Fibroblast of skin of scalp (primary cell): ENCODE measurements around the gene MTNR1B. TPM values are rescaled to one million over a fixed set of nuclear protein-coding genes. Genes with fewer than 3 reads are reported as not detected.

ENCODE experiments used
- DNase-seq: peaks from one replicate; pipeline ENCODE4 v3.0.0-alpha.2; 2013
- polyA plus RNA-seq, 2 experiments: library from polyadenylated mRNA; unstranded; fragments of 120-200 nt; gene quantifications; one replicate each; pipeline ENCODE4 v1.2.1, GENCODE V29; 2013; ENCODE audit not compliant: insufficient read length in 2 of 2

The MTNR1B gene
- polyA plus RNA-seq (2013, experiment 1 of 2; ENCODE audit: insufficient read length), result not detected
- not detected for polyA plus RNA-seq (2013, experiment 2 of 2; ENCODE audit: insufficient read length)

DNA sequence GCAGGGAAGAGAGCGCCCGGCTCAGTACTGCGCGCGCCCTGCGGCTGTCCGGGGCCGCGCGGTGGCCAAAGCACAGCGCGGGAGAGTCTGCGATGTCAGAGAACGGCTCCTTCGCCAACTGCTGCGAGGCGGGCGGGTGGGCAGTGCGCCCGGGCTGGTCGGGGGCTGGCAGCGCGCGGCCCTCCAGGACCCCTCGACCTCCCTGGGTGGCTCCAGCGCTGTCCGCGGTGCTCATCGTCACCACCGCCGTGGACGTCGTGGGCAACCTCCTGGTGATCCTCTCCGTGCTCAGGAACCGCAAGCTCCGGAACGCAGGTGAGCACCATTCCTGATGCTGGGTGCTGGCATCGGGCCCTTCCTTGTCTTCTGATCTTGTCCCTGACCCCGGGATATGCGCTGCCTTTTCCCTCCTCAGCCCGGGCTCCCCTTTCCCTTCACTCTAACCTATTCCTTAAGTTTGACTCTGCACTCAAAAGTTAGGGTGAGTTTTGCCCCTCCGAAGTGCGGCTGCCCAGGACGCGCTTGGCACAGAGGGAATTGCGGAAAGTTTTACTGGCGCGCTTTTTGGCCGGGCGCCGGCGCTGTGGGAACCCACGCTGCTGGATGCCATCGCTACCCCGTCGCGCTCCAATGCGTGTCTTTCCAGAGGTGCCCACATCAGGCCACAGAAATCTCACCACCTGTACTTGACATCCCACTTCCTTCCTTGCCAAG lies at the start of gene MTNR1B:
Gene MTNR1B, plus strand, starts transcription at position 18 of the 714 bp plus-strand sequence. Its CDS starts 75 bp downstream, at position 93.
- no peak for DNase-seq

DNA sequence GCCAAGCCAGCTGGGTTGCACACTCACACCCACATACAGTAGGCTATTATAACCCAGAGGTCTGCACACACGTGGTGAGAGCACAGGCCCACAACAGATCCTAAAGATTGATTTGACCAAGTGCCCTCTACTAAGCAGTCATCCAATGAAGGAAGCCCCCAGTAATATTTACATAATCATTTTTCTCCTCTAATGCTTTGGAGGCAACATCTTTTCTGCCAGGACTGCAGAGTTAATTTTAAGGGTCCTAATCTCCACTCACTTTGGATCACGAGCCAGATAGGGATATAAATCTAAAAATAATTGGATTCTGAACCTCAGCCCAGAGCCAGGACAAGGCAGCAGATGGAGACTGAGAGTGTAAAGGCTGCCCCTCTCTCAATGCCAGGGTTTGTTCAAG lies 49.1 kb upstream of the MTNR1B start:
- DNase-seq, result no peak

DNA sequence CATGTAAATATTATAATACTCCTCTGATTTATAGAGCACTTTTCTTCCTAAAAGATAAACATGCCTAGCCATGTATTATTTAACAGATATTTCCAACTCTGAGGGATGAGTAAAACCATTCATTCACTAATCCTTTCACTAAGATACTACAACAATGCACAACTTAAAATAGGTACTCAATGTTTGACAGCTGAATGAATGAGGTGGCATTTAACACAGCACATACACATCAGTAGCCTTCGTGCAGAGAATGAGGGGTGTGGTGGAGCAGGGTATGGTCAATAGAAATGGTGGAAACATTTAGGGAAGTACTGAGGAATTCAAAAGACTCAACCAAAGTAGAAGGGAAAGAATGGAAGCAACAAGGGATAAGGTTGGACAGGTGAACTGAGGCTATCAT lies 46.7 kb upstream of the MTNR1B start:
- no peak for DNase-seq

DNA sequence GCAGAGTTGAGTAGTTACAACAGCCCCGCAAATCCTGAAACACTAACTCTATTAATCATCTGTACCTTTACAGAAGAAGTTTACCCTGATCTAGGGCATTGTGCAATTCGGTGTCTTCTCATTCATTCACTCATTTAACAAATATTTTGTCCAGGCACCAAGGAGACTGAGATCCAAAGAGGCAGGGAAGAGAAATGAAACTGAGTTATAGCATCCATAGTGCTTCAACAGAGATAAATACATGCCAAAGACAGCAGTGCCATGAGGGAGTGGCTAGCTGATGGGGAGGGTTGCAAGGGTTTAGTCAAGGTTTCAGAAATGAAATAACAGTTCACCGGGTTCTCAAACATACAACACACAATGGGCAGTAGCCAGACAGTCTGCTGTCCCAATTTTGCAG lies 40.2 kb upstream of the MTNR1B start:
- DNase-seq, result no peak

DNA sequence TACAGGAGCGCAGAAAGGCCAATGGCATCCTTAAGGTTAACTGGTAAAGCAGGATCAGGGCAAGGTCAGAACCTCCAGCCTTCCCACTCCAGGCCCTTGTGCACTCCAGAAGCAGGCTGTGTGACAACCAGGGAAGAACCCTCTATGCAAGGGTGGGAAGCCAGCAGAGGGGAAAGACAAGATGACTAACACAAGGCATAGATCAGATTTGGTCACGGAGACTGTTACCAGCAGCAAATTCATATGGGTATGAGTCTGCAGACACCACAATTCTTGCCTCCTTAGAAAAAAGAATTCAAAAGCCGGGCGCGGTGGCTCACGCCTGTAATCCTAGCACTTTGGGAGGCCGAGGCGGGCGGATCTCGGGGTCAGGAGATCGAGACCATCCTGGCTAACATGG lies 39.8 kb upstream of the MTNR1B start:
- no peak for DNase-seq

DNA sequence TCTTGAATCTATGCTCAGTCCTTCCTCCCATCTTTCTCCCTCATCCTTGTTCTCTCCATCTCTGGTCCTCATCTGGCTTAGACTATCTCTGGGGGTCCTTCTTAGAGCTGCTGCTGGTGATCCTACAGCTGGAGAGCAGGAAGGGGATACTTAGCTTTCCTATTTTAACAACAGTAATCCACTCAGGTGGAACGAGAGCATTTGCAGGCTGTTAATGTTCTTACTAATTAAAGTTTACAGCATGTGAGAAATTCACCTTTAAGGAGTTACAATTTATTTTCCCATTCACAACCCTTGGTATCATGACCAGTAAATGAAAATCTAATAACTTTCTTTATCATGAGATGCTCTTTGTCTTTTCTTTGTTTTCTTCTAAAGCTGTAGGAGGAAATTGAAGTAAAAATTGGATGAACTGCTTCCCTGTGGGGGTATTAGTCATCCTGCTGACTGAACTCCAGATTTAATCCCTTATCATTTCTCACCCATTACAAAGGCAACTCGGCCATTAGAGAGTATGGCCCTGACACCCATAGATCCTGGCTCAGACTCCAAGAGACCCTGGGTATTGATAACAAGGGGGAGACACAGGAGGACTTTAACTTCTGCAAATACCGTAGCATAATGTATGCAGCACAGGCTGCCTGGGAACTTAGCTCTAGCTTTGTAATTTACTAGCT lies 37.6 kb upstream of the MTNR1B start:
- no peak for DNase-seq

DNA sequence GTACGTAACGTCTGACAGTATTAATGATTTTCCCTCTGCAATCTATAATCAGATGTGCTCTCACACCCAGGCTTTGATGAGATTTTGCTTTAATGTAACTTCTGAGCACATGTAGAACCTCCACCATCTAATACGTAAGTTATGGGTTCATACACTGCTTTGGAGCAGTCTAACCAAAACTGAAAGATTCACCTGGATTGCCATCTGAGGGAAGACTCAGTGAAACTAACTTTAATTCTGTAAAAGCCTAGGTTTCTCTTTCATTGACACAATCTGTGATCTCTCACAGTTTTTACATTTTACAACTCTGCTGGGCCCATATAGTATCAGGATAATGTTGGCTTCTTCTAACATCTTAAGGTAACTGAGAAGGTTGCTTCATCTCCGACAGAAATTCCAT lies 30.1 kb upstream of the MTNR1B start:
- DNase-seq, result no peak

DNA sequence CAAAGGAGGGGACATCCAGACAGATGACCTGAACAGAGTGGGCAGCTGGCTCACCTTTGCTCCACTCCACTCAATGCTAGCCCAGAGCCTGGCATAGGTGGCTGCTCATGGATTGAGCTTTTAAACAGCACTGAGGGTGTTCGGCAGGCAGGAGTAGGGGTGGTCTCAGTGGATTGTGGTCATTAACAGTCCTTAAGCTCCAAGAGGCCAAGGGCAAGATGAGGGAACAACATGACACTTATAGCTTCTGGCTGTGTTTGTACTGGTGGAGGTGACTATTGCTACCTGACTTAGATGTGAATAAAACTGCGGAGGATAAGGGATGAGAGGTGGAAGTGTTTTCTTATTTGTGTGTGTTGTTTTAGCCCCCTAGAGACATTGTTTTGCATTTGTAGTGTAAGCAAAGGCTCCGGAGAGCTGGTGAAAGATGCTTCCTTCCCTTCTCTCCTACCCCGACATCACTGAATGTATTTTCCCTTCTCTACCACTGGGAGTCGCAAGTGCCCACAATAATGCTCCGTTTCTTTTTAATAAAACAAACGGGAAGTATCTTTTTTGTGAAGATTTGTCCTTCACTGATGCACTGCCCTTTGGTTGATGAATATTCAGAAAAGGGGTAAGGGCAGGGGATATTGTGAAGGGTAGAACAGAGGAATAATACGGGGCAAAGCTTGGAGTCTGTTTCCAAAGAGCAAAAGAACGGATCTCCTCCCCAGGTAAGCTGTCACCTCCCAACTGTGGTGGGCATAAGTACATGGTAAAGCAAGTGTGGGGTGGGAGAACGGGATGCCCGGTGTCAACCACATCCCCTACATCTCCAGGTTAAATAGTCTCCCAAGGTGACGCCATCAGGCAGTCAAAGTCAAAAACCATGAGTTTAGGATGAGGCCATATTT lies 27.5 kb upstream of the MTNR1B start:
- peak; percentile 59 for DNase-seq

DNA sequence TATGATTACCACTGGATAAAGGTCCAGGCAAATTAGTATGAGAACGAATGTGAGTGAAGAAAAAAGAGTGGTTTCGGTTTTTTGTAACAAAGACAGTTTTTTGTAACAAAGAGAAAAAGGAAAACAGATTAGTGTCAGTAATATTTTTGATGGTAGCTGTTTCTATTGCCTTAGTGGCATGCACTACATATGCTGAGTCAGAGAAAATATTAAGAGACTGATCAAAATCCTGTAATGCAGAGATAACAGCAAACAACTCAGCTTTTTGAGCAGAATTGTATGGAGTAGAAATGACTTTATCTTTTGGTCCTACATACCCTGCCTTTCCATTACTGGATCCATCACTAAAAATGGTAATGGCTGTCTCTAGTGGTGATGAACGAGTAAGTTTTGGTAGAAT lies 22.7 kb upstream of the MTNR1B start:
- DNase-seq, result no peak

DNA sequence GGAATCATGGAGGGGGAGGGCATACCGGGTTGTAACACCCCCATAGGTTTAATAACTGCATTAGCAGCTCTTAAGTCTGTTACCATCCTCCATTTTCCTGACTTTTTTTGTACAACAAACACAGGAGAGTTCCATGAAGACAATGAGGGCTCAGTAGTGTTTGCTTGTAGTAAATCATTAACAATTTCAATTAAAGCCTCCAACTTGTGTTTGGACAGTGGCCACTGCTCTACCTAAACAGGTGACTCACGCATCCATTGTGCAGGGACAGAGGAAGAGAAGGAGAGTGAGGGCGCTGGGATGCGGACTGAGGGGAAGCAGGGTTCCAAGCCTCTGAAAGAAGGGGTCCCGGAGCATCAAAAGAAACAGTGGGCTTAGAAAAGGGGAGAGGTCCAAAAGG lies 21.3 kb upstream of the MTNR1B start:
- no peak for DNase-seq

DNA sequence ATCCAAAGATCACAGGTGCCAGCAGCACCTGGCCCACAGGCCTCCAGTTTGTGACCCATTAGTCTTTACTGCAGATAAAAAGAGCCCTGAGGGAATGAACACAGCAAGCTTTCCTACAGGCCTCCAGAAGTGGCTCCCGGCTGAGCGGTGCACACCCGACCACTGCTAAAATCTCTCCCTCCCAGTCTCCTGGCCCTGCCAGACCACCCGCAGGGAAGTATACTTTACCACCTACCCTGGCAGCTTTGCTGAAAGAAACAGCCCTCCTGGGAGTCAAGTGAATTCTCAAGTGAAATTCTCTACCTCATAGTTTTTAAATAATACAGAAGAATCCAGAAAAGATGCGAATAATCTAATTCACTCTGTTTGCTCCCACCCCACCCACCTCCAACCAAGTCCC lies 15.4 kb upstream of the MTNR1B start:
- DNase-seq, result no peak

DNA sequence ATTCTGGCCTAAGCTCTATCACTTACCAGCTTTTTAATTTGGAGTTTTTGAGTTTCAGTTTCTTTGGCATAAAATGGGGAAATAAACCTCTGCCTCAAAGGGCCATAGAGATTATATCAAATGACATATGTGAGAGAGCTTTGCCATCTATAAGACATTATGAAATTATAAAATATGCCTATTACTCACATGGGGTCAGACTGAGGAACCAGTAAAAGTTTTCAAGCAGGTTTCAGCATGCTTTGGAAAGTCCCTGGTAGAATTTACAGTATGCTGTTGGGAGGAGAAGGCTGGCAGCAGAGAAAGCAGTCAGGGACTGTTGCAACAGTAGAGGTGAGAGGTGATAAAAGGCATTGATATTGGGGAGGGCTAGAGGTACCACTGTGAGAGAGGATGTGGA lies 13.6 kb upstream of the MTNR1B start:
- no peak for DNase-seq

DNA sequence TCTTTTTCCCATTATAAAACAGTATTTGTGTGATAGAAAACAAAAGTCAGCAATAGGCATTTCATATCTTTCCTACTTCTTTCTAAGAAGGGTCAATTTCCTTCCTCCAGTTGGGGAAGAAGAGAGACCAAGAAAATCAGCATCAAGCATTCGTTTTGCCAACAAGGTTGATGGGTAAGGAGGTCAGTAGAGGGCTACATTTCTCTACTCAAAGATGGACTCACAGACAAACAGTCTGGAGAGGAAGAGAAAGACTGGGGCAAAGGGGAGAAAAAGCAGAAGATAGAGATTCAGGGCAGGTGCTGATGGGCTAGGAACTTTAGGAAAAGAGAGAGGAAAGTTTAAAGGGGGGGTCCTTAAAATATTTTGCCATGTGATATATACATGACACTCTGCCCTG lies 8.6 kb upstream of the MTNR1B start:
- no peak for DNase-seq

DNA sequence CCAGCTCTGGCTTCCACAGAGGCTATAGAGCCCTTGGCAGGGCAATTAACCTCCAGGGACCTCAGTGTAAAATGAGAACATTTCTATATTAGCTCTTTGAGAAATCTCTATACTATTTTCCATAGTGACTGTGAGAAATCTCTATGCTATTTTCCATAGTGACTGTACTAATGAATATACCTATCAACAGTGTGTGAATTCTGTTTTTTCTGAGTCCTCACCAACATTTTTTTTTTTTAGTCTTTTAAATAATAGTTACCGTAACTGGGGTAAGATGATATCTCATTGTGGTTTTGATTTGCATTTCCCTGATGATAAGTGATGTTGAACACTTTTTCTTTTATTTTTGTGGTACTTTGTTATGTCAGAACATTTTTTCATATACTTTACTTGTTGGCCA lies 7.0 kb upstream of the MTNR1B start:
- no peak for DNase-seq

DNA sequence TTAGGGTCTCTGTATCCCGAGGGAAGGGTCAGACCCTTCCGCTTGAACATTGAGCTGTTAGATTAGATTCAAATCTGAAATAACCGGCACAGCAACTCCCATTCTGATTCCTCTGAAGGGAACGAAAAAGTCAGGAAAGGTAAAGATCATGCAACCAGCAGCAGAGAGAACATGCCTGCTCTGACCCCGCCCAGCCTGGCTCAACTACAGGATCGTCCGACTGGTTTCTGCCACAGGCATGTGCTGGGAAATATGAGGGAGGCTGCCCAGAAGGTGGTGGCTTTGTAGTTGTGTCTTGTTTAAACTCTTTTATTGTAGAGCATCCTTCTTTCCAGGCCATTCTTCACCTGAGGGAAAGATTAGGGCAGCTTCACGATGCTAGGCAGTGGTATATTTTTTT lies 5.0 kb upstream of the MTNR1B start:
- no peak for DNase-seq

DNA sequence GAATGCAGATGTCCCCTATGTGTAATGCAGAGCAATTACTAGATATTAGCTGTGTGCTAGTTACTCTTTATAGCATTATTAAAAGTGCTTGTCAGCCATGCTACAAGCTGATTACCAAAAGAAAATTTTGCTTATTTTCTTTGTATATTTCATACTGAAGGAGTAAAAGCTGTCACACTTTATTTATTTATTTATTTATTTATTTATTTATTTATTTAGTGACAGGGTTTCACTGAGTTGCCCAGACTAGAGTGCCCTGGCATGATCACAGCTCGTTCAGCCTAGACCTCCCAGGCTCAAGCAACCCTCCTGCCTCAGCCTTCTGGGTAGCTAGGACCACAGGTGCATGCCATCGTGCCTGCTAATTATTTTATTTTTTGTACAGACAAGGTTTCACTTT lies 4.3 kb upstream of the MTNR1B start:
- DNase-seq, result no peak

DNA sequence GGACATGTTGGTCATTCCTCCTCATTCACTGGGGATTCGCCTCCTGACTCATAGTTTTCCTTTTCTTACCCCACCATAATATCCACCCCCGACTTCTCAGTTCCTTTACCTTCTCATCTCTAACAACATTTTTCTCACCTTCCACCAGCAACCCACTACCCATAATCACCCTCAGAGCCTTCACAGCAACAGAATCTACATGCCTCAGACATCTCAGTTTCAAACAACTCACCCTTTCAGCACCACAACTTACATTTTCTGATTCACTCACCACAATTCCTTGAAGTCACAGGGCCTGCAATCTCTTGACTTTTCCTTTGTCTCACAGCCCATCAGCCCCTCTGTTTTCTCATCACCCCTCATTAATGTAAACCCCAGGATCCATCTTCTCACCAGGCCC lies 2.3 kb upstream of the MTNR1B start:
- no peak for DNase-seq

DNA sequence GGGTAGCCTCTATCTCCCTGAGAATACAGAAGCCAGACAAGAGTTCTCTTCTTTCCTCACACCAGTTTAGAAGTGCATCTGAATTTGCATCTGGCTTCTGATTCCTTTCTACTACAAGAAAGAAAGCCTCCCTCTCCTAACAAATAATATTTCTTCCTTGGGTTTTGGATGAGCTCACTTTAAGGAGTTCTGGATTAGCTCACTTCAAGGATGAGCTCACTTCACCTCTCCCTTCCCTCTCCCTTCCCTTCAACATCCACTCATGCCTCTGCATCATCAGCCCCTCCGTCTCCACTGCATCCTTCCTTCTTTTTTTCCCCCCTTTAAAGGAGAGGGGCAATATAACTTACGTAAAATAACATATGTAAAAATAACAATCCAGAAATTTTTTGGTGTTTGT lies 1.6 kb upstream of the MTNR1B start:
- no peak for DNase-seq

DNA sequence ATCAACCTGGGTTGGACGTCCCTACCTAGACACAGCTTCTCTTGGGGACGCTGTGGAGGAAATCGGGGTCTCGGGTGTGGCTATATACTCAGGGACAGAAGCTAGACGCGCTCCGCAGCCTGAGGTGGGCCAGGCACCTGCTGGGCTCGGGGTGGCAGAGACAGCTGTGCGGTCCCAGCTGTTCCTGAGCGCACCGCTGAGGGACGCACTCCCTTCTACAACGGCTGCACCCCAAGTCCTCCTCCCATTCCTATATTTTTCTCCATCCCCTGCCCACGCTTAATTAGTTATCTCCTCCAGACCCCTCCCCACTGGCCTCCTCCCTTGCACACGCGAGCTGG lies 188 bp upstream of the MTNR1B start:
- DNase-seq, result no peak

DNA sequence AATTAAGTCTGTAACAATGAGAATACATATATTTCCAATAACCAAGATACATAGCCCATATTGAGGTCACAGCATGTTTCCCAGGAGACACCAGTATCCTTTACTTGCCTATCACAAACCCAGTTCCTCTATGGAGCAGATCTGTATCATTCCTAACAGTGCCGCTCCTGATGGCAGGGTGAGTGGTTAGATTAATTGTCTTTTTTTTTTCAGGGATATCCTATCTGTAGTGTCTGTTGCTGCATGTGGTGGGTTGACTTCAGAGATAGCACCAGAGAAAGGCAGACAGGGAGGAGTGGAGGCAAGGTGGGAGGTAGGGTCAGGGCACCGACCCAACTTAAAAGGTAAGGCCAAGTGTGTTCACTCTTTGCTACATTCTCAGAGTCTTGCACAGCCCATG lies 2.8 kb downstream of the MTNR1B start:
- DNase-seq, result no peak

DNA sequence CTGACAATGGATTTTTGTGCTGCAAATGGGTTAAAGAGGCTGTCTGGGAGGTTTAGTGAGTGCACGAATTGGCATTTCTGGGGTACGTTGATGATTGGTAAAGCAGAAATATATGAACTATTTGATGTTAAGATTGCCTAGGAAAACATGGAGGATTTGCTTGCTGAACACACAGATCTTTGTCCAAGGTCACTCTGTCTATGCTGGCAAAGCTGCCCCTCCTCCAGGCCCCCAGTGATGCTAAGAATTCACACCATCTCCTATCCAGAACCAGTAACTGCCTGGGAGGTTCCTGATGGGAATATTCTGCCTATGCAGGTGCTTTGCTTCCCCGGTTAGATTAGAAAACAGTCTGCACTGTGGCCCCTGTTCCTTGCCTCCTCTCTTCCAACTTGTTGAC lies 5.8 kb downstream of the MTNR1B start:
- DNase-seq, result no peak

DNA sequence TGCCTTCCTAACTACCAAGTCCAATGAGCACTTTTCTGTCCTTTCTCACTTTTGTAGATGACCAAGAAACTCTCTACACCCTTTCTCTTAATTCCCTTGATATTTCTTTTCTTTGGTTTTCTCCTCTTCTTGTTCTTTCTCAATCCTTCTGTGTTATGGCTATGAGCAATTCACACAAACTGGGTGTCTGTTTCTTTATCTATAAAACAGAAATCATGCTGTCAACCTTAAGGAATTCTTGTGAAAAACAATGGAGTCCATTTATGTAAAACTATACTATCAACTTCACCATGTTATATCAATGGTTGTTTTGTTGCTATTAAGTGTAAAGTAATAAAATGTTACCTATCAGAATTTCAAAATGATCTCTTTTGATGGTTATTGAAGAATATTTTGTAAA lies 7.2 kb downstream of the MTNR1B start:
- DNase-seq, result no peak

DNA sequence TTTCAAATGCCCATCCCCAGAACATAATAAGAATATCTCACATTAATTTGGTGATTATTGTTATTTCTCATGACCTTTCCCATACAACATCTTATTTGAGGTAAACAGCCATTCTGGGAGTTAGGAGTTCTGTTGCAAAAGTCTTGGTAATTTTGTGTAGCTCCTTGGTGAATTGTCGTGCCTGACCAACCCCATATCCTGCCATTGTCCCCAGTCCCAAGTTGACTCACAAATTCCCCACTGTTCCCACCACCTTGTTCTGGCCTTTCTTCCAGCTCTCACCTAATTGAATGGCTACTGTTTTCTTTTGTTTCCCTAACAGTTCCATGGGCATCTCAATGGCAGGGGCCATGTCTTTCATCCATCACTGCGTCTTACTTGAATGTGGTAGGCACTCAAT lies 8.0 kb downstream of the MTNR1B start:
- no peak for DNase-seq
